Right ventricle myocardium superior (tissue), 1 donor: ENCODE measurements around the gene PPP2R1B. TPM values are rescaled to one million over a fixed set of nuclear protein-coding genes. Genes with fewer than 3 reads are reported as not detected.

ENCODE experiments used
- ATAC-seq: fragments of 200-7000 bp; cut with Tn5 transposase; one replicate; pipeline ENCODE4 v1.9.1; 2020; ENCODE audit warnings: mild to moderate bottlenecking; ENCODE audit not compliant: poor library complexity
- DNase-seq: peaks from one replicate; pipeline ENCODE4 v3.0.0-alpha.2; 2020
- intact Hi-C: fragments of 100-400 bp; cut with DNase I; formaldehyde crosslinking; loops from one replicate; pipeline ENCODE4 v1.11.2; 2022
- total RNA-seq: library from RNA; stranded (reverse); fragmentation: NEBNext Ultra II Directional; extraction: Animal tissue kit (Norgen Biotek cat#: 25700); gene quantifications from one replicate; pipeline ENCODE4 v1.2.1, GENCODE V29; 2021
- donor health status: DM: no; HTN: yes; CAD: no; lungs with severe emphysema.

The PPP2R1B gene
- total RNA-seq, 1 donor from 2014 or later: 7.7 TPM

- intact Hi-C loops: no loop called here
- no peak for DNase-seq
- no peak for ATAC-seq
These were observed 3.1 kb downstream of the PPP2R1B start for GRCh38 chr11:111762981-111763643.

GRCh38 chr11:111762526-111762925 lies 3.7 kb downstream of the PPP2R1B start:
- no peak for ATAC-seq
- intact Hi-C loops: no loop called here
- no peak for DNase-seq

- ATAC-seq (no peak), DNase-seq (no peak)
- intact Hi-C loops: no loop called here
These were observed 5.2 kb downstream of the PPP2R1B start for GRCh38 chr11:111761036-111761435.

- DNase-seq: no peak
- intact Hi-C loops: no loop called here
- ATAC-seq: no peak
These were observed 6.3 kb downstream of the PPP2R1B start for GRCh38 chr11:111759778-111760407.

- ATAC-seq: peak; percentile 38
- DNase-seq: no peak
- intact Hi-C loops: no loop called here
These were observed 6.8 kb downstream of the PPP2R1B start for GRCh38 chr11:111759376-111759775.

GRCh38 chr11:111756097-111756496 lies 10.1 kb downstream of the PPP2R1B start:
- DNase-seq (no peak), ATAC-seq (no peak)
- intact Hi-C loops: no loop called here

GRCh38 chr11:111749646-111750045 lies 16.5 kb downstream of the PPP2R1B start:
- DNase-seq (no peak), ATAC-seq (no peak)
- intact Hi-C loops: no loop called here

GRCh38 chr11:111748035-111748804 lies 18.0 kb downstream of the PPP2R1B start:
- ATAC-seq (no peak), DNase-seq (no peak)
- intact Hi-C loops: no loop called here

- DNase-seq (no peak), ATAC-seq (no peak)
- intact Hi-C loops: no loop called here
These were observed 20.3 kb downstream of the PPP2R1B start for GRCh38 chr11:111745719-111746504.

GRCh38 chr11:111743700-111744099 lies 22.5 kb downstream of the PPP2R1B start:
- intact Hi-C loops: no loop called here
- DNase-seq (no peak), ATAC-seq (no peak)

- intact Hi-C loops: no loop called here
- DNase-seq: no peak
- ATAC-seq: no peak
These were observed 24.4 kb downstream of the PPP2R1B start for GRCh38 chr11:111741751-111742150.

GRCh38 chr11:111739299-111739698 lies 26.9 kb downstream of the PPP2R1B start:
- ATAC-seq (no peak), DNase-seq (no peak)
- intact Hi-C loops: no loop called here

- intact Hi-C loops: no loop called here
- no peak for DNase-seq
- peak; percentile 11 for ATAC-seq
These were observed 28.6 kb downstream of the PPP2R1B start for GRCh38 chr11:111737444-111738210.

- ATAC-seq (no peak), DNase-seq (no peak)
- intact Hi-C loops: no loop called here
These were observed 29.4 kb downstream of the PPP2R1B start for GRCh38 chr11:111736621-111737443.

GRCh38 chr11:111736181-111736590 lies 30.0 kb downstream of the PPP2R1B start:
- DNase-seq: no peak
- intact Hi-C loops: no loop called here
- no peak for ATAC-seq

GRCh38 chr11:111735262-111736116 lies 30.7 kb downstream of the PPP2R1B start:
- ATAC-seq: peak; percentile 78
- DNase-seq: peak; percentile 85
- intact Hi-C loops: no loop called here

GRCh38 chr11:111734954-111735261 lies 31.3 kb downstream of the PPP2R1B start:
- ATAC-seq (no peak), DNase-seq (no peak)
- intact Hi-C loops: no loop called here
